Naive thymus-derived CD4-positive, alpha-beta T cell (primary cell): Measurements from ENCODE around the gene GALNT10. TPM values are rescaled to one million over a fixed set of nuclear protein-coding genes. Genes with fewer than 3 reads are reported as not detected.

ENCODE experiments used
- ATAC-seq: fragments of 150-1000 bp; cut with Tn5 transposase; 2 replicates; pipeline ENCODE4 v1.10.0; 2021; ENCODE audit warnings: mild to moderate bottlenecking, moderate library complexity
- CTCF ChIA-PET: fragments of 350-600 bp; sonication (Branson Sonifier 250); formaldehyde crosslinking; loops from one replicate; lab custom pipeline; 2021; ENCODE audit warnings: antibody characterized with exemption; lab: Charles Lee
- POLR2A ChIA-PET: fragments of 350-600 bp; sonication (Branson Sonifier 250); formaldehyde crosslinking; loops from one replicate; lab custom pipeline; 2021; ENCODE audit warnings: antibody characterized with exemption, inconsistent platforms; lab: Charles Lee
- DNase-seq, 9 donors: peaks; one replicate each; pipeline versions ENCODE4 v3.0.0 to v3.0.0-alpha.2; 2020 to 2022; ENCODE audit warnings: mixed read lengths in 1 of 9
- H3K27ac ChIP-seq: one replicate; pipeline ENCODE4 v1.7.0; 2013; ENCODE audit warnings: mild to moderate bottlenecking, low read depth, low read length, moderate library complexity
- H3K27me3 ChIP-seq, 2 donors: one replicate each; pipeline ENCODE4 v1.7.0; 2013; ENCODE audit warnings: low read length in 2 of 2, mild to moderate bottlenecking in 2 of 2, moderate library complexity in 2 of 2; ENCODE audit not compliant: control insufficient read depth in 2 of 2, insufficient read depth in 2 of 2
- H3K36me3 ChIP-seq, 3 experiments: 1 replicate in 2 of 3; 2 replicates in 1 of 3; pipeline ENCODE4 v1.7.0; 2013; ENCODE audit warnings: low read length in 3 of 3, mild to moderate bottlenecking in 3 of 3, moderate library complexity in 1 of 3; ENCODE audit not compliant: insufficient read depth in 3 of 3, control insufficient read depth in 2 of 3
- H3K4me1 ChIP-seq, 2 donors: one replicate each; pipeline ENCODE4 v1.7.0; 2013; ENCODE audit warnings: low read length in 2 of 2, mild to moderate bottlenecking in 2 of 2, moderate library complexity in 1 of 2; ENCODE audit not compliant: control insufficient read depth in 2 of 2, insufficient read depth in 2 of 2
- H3K4me3 ChIP-seq: 2 replicates; pipeline ENCODE4 v1.7.0; 2013; ENCODE audit warnings: mild to moderate bottlenecking, low read length
- H3K9me3 ChIP-seq, 3 experiments: 1 replicate in 2 of 3; 2 replicates in 1 of 3; pipeline ENCODE4 v1.7.0; 2013; ENCODE audit warnings: low read length in 3 of 3; ENCODE audit not compliant: control insufficient read depth in 2 of 3
- H3K27ac Mint-ChIP-seq, 9 donors: one replicate each; pipeline ENCODE4 v1.8.0; 2020 to 2022; ENCODE audit warnings: mixed read lengths in 9 of 9, mild to moderate bottlenecking in 8 of 9, moderate library complexity in 5 of 9, inconsistent platforms in 2 of 9
- H3K27me3 Mint-ChIP-seq, 5 donors: one replicate each; pipeline ENCODE4 v1.8.0; 2021 to 2022; ENCODE audit warnings: mixed read lengths in 5 of 5, mild to moderate bottlenecking in 1 of 5
- H3K36me3 Mint-ChIP-seq, 5 donors: one replicate each; pipeline ENCODE4 v1.8.0; 2020 to 2022; ENCODE audit warnings: mixed read lengths in 5 of 5, mild to moderate bottlenecking in 3 of 5, inconsistent platforms in 1 of 5
- H3K4me1 Mint-ChIP-seq, 7 donors: one replicate each; pipeline ENCODE4 v1.8.0; 2020 to 2022; ENCODE audit warnings: mixed read lengths in 7 of 7, mild to moderate bottlenecking in 3 of 7, inconsistent platforms in 1 of 7
- H3K4me3 Mint-ChIP-seq, 10 donors: one replicate each; pipeline ENCODE4 v1.8.0; 2020 to 2022; ENCODE audit warnings: mild to moderate bottlenecking in 10 of 10, mixed read lengths in 10 of 10, moderate library complexity in 6 of 10, inconsistent platforms in 2 of 10
- H3K9me3 Mint-ChIP-seq, 11 donors: one replicate each; pipeline ENCODE4 v1.8.0; 2020 to 2022; ENCODE audit warnings: mixed read lengths in 11 of 11, mild to moderate bottlenecking in 4 of 11, inconsistent platforms in 1 of 11, moderate library complexity in 1 of 11
- intact Hi-C, 2 donors: fragments of 100-400 bp; cut with micrococcal nuclease; formaldehyde crosslinking; loops; one replicate each; pipeline ENCODE4 v1.15.1; 2023
- polyA plus RNA-seq, 2 donors: library from polyadenylated mRNA; unstranded; fragments of 300-500 nt; fragmentation: Illumina TruSeq; gene quantifications; one replicate each; pipeline ENCODE4 v1.2.3, GENCODE V29; 2021
- total RNA-seq, 6 experiments: library from RNA in 5 of 6; stranded (reverse) in 5 of 6; gene quantifications; 1 replicate in 5 of 6; 2 replicates in 1 of 6; pipeline ENCODE4 v1.2.3 and lab custom pipeline; 2021 to 2026

The GALNT10 gene
- total and polyA plus RNA-seq, 7 experiments from 2014 or later: 6.2 to 56.4 (median 24.8) TPM

- Mint-ChIP-seq H3K27me3 (no peaks in the 10 kb centered on the region), H3K9me3 (peaks cover 0 to 5% (median 0%) of the 10 kb centered on the region in 11 donors), H3K27ac (peak overlapping the region in 3 of 9 donors; percentile 11 to 79 (median 31)), H3K36me3 (peaks cover 3 to 31% (median 25%) of the 10 kb centered on the region in 5 donors), H3K4me1 (peaks cover 10 to 70% (median 21%) of the 10 kb centered on the region in 7 donors), H3K4me3 (no peak overlapping the region)
- Histone ChIP-seq H3K27ac (no peak overlapping the region), H3K4me3 (no peak overlapping the region), H3K4me1 (no peaks in the 10 kb centered on the region), H3K27me3 (no peaks in the 10 kb centered on the region), H3K36me3 (no peaks in the 10 kb centered on the region), H3K9me3 (no peaks in the 10 kb centered on the region)
- ChIA-PET CTCF (no interaction called here), POLR2A (no interaction called here)
- ATAC-seq (no peak), DNase-seq (peak in 1 of 9 donors; percentile 15)
- intact Hi-C loops: no loop called here
Measured at GRCh38 chr5:154213592-154213991, 23.1 kb downstream of the GALNT10 start.

GRCh38 chr5:154214371-154215106, 24.0 kb downstream of the GALNT10 start:
- Histone ChIP-seq H3K4me3 (no peak overlapping the region), H3K27me3 (no peaks in the 10 kb centered on the region), H3K36me3 (peaks cover 0 to 2% (median 0%) of the 10 kb centered on the region in 3 experiments), H3K27ac (no peak overlapping the region), H3K4me1 (no peaks in the 10 kb centered on the region), H3K9me3 (no peaks in the 10 kb centered on the region)
- Mint-ChIP-seq H3K4me1 (peaks cover 10 to 74% (median 21%) of the 10 kb centered on the region in 7 donors), H3K9me3 (no peaks in the 10 kb centered on the region), H3K36me3 (peaks cover 0 to 27% (median 16%) of the 10 kb centered on the region in 5 donors), H3K27ac (peak overlapping the region in 3 of 9 donors; percentile 31 to 79 (median 70)), H3K27me3 (no peaks in the 10 kb centered on the region), H3K4me3 (peak overlapping the region in 1 of 10 donors; percentile 68)
- ChIA-PET POLR2A (no interaction called here), CTCF (no interaction called here)
- intact Hi-C loops: loop anchor here in 1 of 2 donors (2.0 kb wide), 1 partner anchor 16 kb away; no protein-coding TSS in a partner anchor
- ATAC-seq (peak; percentile 26), DNase-seq (peak in 1 of 9 donors; percentile 22)

GRCh38 chr5:154215571-154216325, 25.2 kb downstream of the GALNT10 start:
- Mint-ChIP-seq H3K9me3 (no peaks in the 10 kb centered on the region), H3K4me3 (peak overlapping the region in 1 of 10 donors; percentile 30), H3K36me3 (peaks cover 0 to 27% (median 9%) of the 10 kb centered on the region in 5 donors), H3K27me3 (no peaks in the 10 kb centered on the region), H3K4me1 (peaks cover 17 to 78% (median 28%) of the 10 kb centered on the region in 7 donors), H3K27ac (peak overlapping the region in 2 of 9 donors; percentile 7 to 20)
- ChIA-PET POLR2A (interaction anchor here (1.0 to 1.3 kb wide), 2 partner anchors 14 to 15 kb away, joined by 3 to 4 read pairs; no protein-coding TSS in a partner anchor), CTCF (no interaction called here)
- Histone ChIP-seq H3K9me3 (no peaks in the 10 kb centered on the region), H3K27ac (no peak overlapping the region), H3K36me3 (peaks cover 0 to 4% (median 0%) of the 10 kb centered on the region in 3 experiments), H3K27me3 (no peaks in the 10 kb centered on the region), H3K4me1 (no peaks in the 10 kb centered on the region), H3K4me3 (no peak overlapping the region)
- ATAC-seq: no peak
- intact Hi-C loops: loop anchor here in 1 of 2 donors (2.0 kb wide), 1 partner anchor 17 kb away; no protein-coding TSS in a partner anchor
- no peak for DNase-seq

GRCh38 chr5:154217462-154217861, 26.9 kb downstream of the GALNT10 start:
- no peak for ATAC-seq
- H3K9me3 ChIP-seq: no peaks in the 10 kb centered on the region
- H3K27me3 ChIP-seq: no peaks in the 10 kb centered on the region
- peaks cover 26 to 80% (median 41%) of the 10 kb centered on the region in 7 donors for H3K4me1 Mint-ChIP-seq
- intact Hi-C loops: no loop called here
- no peaks in the 10 kb centered on the region for H3K9me3 Mint-ChIP-seq
- H3K27ac ChIP-seq: no peak overlapping the region
- H3K36me3 Mint-ChIP-seq: peaks cover 0 to 18% (median 0%) of the 10 kb centered on the region in 5 donors
- H3K36me3 ChIP-seq: peaks cover 0 to 4% (median 0%) of the 10 kb centered on the region in 3 experiments
- H3K4me3 ChIP-seq: no peak overlapping the region
- H3K27me3 Mint-ChIP-seq: no peaks in the 10 kb centered on the region
- peak overlapping the region in 7 of 9 donors; percentile 39 to 94 (median 60) for H3K27ac Mint-ChIP-seq
- peaks cover 6 to 10% of the 10 kb centered on the region in 2 donors for H3K4me1 ChIP-seq
- DNase-seq: no peak
- H3K4me3 Mint-ChIP-seq: no peak overlapping the region
- ChIA-PET CTCF (no interaction called here), POLR2A (no interaction called here)

GRCh38 chr5:154218786-154219185, 28.3 kb downstream of the GALNT10 start:
- H3K27ac Mint-ChIP-seq: peak overlapping the region; percentile 7 to 94 (median 56)
- no peak for ATAC-seq
- no peak for DNase-seq
- H3K36me3 Mint-ChIP-seq: peaks cover 0 to 21% (median 0%) of the 10 kb centered on the region in 5 donors
- ChIA-PET CTCF (no interaction called here), POLR2A (no interaction called here)
- Histone ChIP-seq H3K4me3 (no peak overlapping the region), H3K27ac (no peak overlapping the region), H3K9me3 (no peaks in the 10 kb centered on the region), H3K27me3 (no peaks in the 10 kb centered on the region), H3K4me1 (peaks cover 6 to 10% of the 10 kb centered on the region in 2 donors), H3K36me3 (peaks cover 0 to 4% (median 0%) of the 10 kb centered on the region in 3 experiments)
- H3K9me3 Mint-ChIP-seq: no peaks in the 10 kb centered on the region
- peaks cover 31 to 83% (median 50%) of the 10 kb centered on the region in 7 donors for H3K4me1 Mint-ChIP-seq
- H3K27me3 Mint-ChIP-seq: no peaks in the 10 kb centered on the region
- no peak overlapping the region for H3K4me3 Mint-ChIP-seq
- intact Hi-C loops: no loop called here

- Mint-ChIP-seq H3K27me3 (no peaks in the 10 kb centered on the region), H3K36me3 (peaks cover 0 to 25% (median 0%) of the 10 kb centered on the region in 5 donors), H3K27ac (peak overlapping the region; percentile 20 to 98 (median 87)), H3K9me3 (peaks cover 0 to 4% (median 0%) of the 10 kb centered on the region in 11 donors), H3K4me3 (no peak overlapping the region), H3K4me1 (peaks cover 27 to 73% (median 41%) of the 10 kb centered on the region in 7 donors)
- H3K27ac ChIP-seq: no peak overlapping the region
- H3K9me3 ChIP-seq: no peaks in the 10 kb centered on the region
- ATAC-seq (no peak), DNase-seq (no peak)
- no peak overlapping the region for H3K4me3 ChIP-seq
- POLR2A ChIA-PET: interaction anchor here (0.9 to 2.3 kb wide), 3 partner anchors 29 to 182 kb away, joined by 3 to 10 read pairs (median 3); partner anchors contain the start of genes FAM114A2, GALNT10 and MFAP3
- peaks cover 0 to 4% (median 0%) of the 10 kb centered on the region in 3 experiments for H3K36me3 ChIP-seq
- peaks cover 6 to 10% of the 10 kb centered on the region in 2 donors for H3K4me1 ChIP-seq
- intact Hi-C loops: loop anchor here (1.0 to 2.0 kb wide), 3 partner anchors 18 to 30 kb away; partner anchors contain the start of gene GALNT10 (in 2 of the 2)
- H3K27me3 ChIP-seq: no peaks in the 10 kb centered on the region
- CTCF ChIA-PET: interaction anchor here (0.6 to 1.2 kb wide), 2 partner anchors 30 to 205 kb away, joined by 3 to 4 read pairs; partner anchors contain the start of gene GALNT10
Measured at GRCh38 chr5:154220625-154221024, 30.1 kb downstream of the GALNT10 start.
